Hepatocyte (in vitro differentiated cells): ENCODE measurements around the gene TMCC1. TPM values are rescaled to one million over a fixed set of nuclear protein-coding genes. Genes with fewer than 3 reads are reported as not detected.
A peak's percentile ranks its signal among the peaks of the same experiment; 100 is the strongest.

ENCODE experiments used
- DNase-seq: peaks from one replicate; pipeline ENCODE4 v3.0.0-alpha.2; 2016; ENCODE audit warnings: low spot score
- H2AFZ ChIP-seq: fragments of 200-600 bp; sonication (generic); 2 replicates; pipeline ENCODE4 v1.6.0; 2016; ENCODE audit warnings: antibody characterized with exemption, mild to moderate bottlenecking
- H3K27ac ChIP-seq: fragments of 200-600 bp; sonication (generic); 2 replicates; pipeline ENCODE4 v1.5.1; 2016; ENCODE audit warnings: mild to moderate bottlenecking
- H3K27me3 ChIP-seq: fragments of 200-600 bp; sonication (generic); 2 replicates; pipeline ENCODE4 v1.6.1; 2016
- H3K36me3 ChIP-seq: fragments of 200-600 bp; sonication (generic); replicated peaks from 2 replicates; pipeline ENCODE4 v1.5.1; 2016; ENCODE audit warnings: low read depth; ENCODE audit not compliant: insufficient read depth
- H3K4me1 ChIP-seq: fragments of 200-600 bp; sonication (generic); 2 replicates; pipeline ENCODE4 v1.5.1; 2016; ENCODE audit warnings: mild to moderate bottlenecking, moderate library complexity; ENCODE audit not compliant: insufficient read depth
- H3K4me2 ChIP-seq: fragments of 200-600 bp; sonication (generic); 2 replicates; pipeline ENCODE4 v1.6.0; 2016
- H3K4me3 ChIP-seq: fragments of 200-600 bp; sonication (generic); 2 replicates; pipeline ENCODE4 v1.5.1; 2016; ENCODE audit warnings: mild to moderate bottlenecking
- H3K79me2 ChIP-seq: fragments of 200-600 bp; sonication (generic); 2 replicates; pipeline ENCODE4 v1.6.0; 2017; ENCODE audit warnings: mild to moderate bottlenecking
- H3K9me2 ChIP-seq: fragments of 200-600 bp; sonication (generic); replicated peaks from 2 replicates; pipeline ENCODE4 v1.6.0; 2017; ENCODE audit warnings: mild to moderate bottlenecking; ENCODE audit not compliant: insufficient read depth
- H3K9me3 ChIP-seq: fragments of 200-600 bp; sonication (generic); 2 replicates; pipeline ENCODE4 v1.5.1; 2016; ENCODE audit warnings: low read depth, mild to moderate bottlenecking
- H4K20me1 ChIP-seq: fragments of 200-600 bp; sonication (generic); 2 replicates; pipeline ENCODE4 v1.6.0; 2016; ENCODE audit warnings: mild to moderate bottlenecking; ENCODE audit not compliant: insufficient read depth, poor library complexity, severe bottlenecking
- CTCF ChIP-seq: fragments of 200-600 bp; sonication (generic); IDR thresholded peaks from 2 replicates; pipeline ENCODE4 v1.5.1; 2016; ENCODE audit warnings: antibody characterized with exemption, mild to moderate bottlenecking; ENCODE audit not compliant: poor library complexity
- EZH2 ChIP-seq: fragments of 200-600 bp; sonication (generic); IDR thresholded peaks from 2 replicates; pipeline ENCODE4 v1.6.1; 2016; ENCODE audit warnings: antibody characterized with exemption, mild to moderate bottlenecking, borderline replicate concordance
- EZH2phosphoT487 ChIP-seq: fragments of 200-600 bp; sonication (generic); IDR thresholded peaks from one replicate; pipeline ENCODE4 v1.6.1; 2018; ENCODE audit warnings: antibody characterized with exemption, mild to moderate bottlenecking, low read depth, moderate library complexity; ENCODE audit not compliant: unreplicated experiment, severe bottlenecking
- WGBS: methylation state at CpG from one replicate; pipeline ENCODE4 v1.1.6; 2016; ENCODE audit warnings: low lambda C conversion rate; ENCODE audit errors: missing lambda C conversion rate; 5-methylcytosine and 5-hydroxymethylcytosine counted together
- polyA plus RNA-seq: library from polyadenylated mRNA; unstranded; fragments of >200 nt; fragmentation: Nextera tagmentation; extraction: Ambion mirVana; gene quantifications from 2 replicates; pipeline ENCODE4 v1.2.1, GENCODE V29; 2016
- total RNA-seq: library from RNA; depleted of rRNA; stranded (reverse); fragments of >200 nt; gene quantifications from 2 replicates; pipeline ENCODE4 v1.2.3, GENCODE V29; 2014

Gene TMCC1
- total and polyA plus RNA-seq, 2 experiments from 2014 or later = 7.0 to 17.3 TPM

- H3K27ac ChIP-seq = peak overlapping the region; percentile 22
- WGBS = 91% methylated on average over 4 of the region's 4 CpGs
Measured at GRCh38 chr3:129662191-129662608, 231.3 kb downstream of the TMCC1 start.

GRCh38 chr3:129661766-129662165, 231.7 kb downstream of the TMCC1 start:
- H3K4me1 ChIP-seq = peaks cover 13% of the 10 kb centered on the region
- TF ChIP-seq EZH2 (no peak), CTCF (no peak), EZH2phosphoT487 (no peak)
- no peak for DNase-seq
- no peaks in the 10 kb centered on the region for H3K27me3 ChIP-seq
- 81% methylated on average over 1 of the region's 1 CpG for WGBS
- no peak overlapping the region for H2AFZ ChIP-seq
- H3K4me3 ChIP-seq = no peak overlapping the region
- H3K9me3 ChIP-seq = no peaks in the 10 kb centered on the region
- H4K20me1 ChIP-seq = no peaks in the 10 kb centered on the region
- H3K9me2 ChIP-seq = no peaks in the 10 kb centered on the region
- no peaks in the 10 kb centered on the region for H3K36me3 ChIP-seq
- peaks cover 24% of the 10 kb centered on the region for H3K79me2 ChIP-seq
- H3K4me2 ChIP-seq = peak overlapping the region; percentile 27
- peak overlapping the region; percentile 22 for H3K27ac ChIP-seq

More at GRCh38 chr3:129662191-129662608, 231.3 kb downstream of the TMCC1 start:
- H4K20me1 ChIP-seq = no peaks in the 10 kb centered on the region
- no peak overlapping the region for H2AFZ ChIP-seq
- peaks cover 21% of the 10 kb centered on the region for H3K79me2 ChIP-seq
- no peak for TF ChIP-seq CTCF
- no peak for TF ChIP-seq EZH2
- no peak for TF ChIP-seq EZH2phosphoT487
- H3K27me3 ChIP-seq = no peaks in the 10 kb centered on the region
- DNase-seq = no peak
- H3K9me3 ChIP-seq = no peaks in the 10 kb centered on the region
- H3K4me2 ChIP-seq = peak overlapping the region; percentile 27
- no peaks in the 10 kb centered on the region for H3K9me2 ChIP-seq
- H3K36me3 ChIP-seq = no peaks in the 10 kb centered on the region
- H3K4me1 ChIP-seq = peaks cover 9% of the 10 kb centered on the region
- H3K4me3 ChIP-seq = no peak overlapping the region

GRCh38 chr3:129658110-129658843, 235.2 kb downstream of the TMCC1 start:
- H3K4me3 ChIP-seq = no peak overlapping the region
- H4K20me1 ChIP-seq = no peaks in the 10 kb centered on the region
- 87% methylated on average over 4 of the region's 4 CpGs for WGBS
- no peaks in the 10 kb centered on the region for H3K9me3 ChIP-seq
- peaks cover 13% of the 10 kb centered on the region for H3K4me1 ChIP-seq
- no peaks in the 10 kb centered on the region for H3K27me3 ChIP-seq
- no peak for DNase-seq
- H2AFZ ChIP-seq = no peak overlapping the region
- no peaks in the 10 kb centered on the region for H3K9me2 ChIP-seq
- no peaks in the 10 kb centered on the region for H3K36me3 ChIP-seq
- H3K4me2 ChIP-seq = no peak overlapping the region
- peaks cover 27% of the 10 kb centered on the region for H3K79me2 ChIP-seq
- no peak overlapping the region for H3K27ac ChIP-seq
- TF ChIP-seq EZH2phosphoT487 (no peak), CTCF (no peak), EZH2 (no peak)
